CD4-positive, alpha-beta T cell treated with Interleukin-15 for 4 hours (primary cell): ENCODE results near the gene ZNF366.

Experiments
- DNase-seq: peaks from one replicate; pipeline ENCODE4 v3.0.0-alpha.2; 2020; ENCODE audit warnings: low spot score

The ZNF366 gene

GRCh38 chr5:72489536-72489935 is 17.7 kb downstream of the ZNF366 start:
- DNase-seq, result no peak

- DNase-seq, result no peak
Measured at GRCh38 chr5:72488756-72489155, 18.5 kb downstream of the ZNF366 start.

- no peak for DNase-seq
Measured at GRCh38 chr5:72487177-72487576, 20.0 kb downstream of the ZNF366 start.

- DNase-seq, result no peak
Measured at GRCh38 chr5:72486371-72486770, 20.8 kb downstream of the ZNF366 start.

GRCh38 chr5:72485430-72485974 is 21.7 kb downstream of the ZNF366 start:
- no peak for DNase-seq

- no peak for DNase-seq
Measured at GRCh38 chr5:72482046-72482445, 25.2 kb downstream of the ZNF366 start.

GRCh38 chr5:72480841-72481240 is 26.4 kb downstream of the ZNF366 start:
- no peak for DNase-seq

- no peak for DNase-seq
Measured at GRCh38 chr5:72479921-72480320, 27.3 kb downstream of the ZNF366 start.

- DNase-seq, result no peak
Measured at GRCh38 chr5:72478684-72479083, 28.5 kb downstream of the ZNF366 start.

- no peak for DNase-seq
Measured at GRCh38 chr5:72478276-72478675, 28.9 kb downstream of the ZNF366 start.

GRCh38 chr5:72477644-72478043 is 29.6 kb downstream of the ZNF366 start:
- DNase-seq, result no peak

GRCh38 chr5:72477176-72477575 is 30.0 kb downstream of the ZNF366 start:
- no peak for DNase-seq

GRCh38 chr5:72476721-72477120 is 30.5 kb downstream of the ZNF366 start:
- no peak for DNase-seq

- DNase-seq, result no peak
Measured at GRCh38 chr5:72476275-72476674, 30.9 kb downstream of the ZNF366 start.

- DNase-seq, result no peak
Measured at GRCh38 chr5:72474516-72474915, 32.7 kb downstream of the ZNF366 start.

- no peak for DNase-seq
Measured at GRCh38 chr5:72474046-72474500, 33.1 kb downstream of the ZNF366 start.

GRCh38 chr5:72472666-72473422 is 34.4 kb downstream of the ZNF366 start:
- no peak for DNase-seq

GRCh38 chr5:72472031-72472430 is 35.2 kb downstream of the ZNF366 start:
- DNase-seq, result no peak

GRCh38 chr5:72470826-72471225 is 36.4 kb downstream of the ZNF366 start:
- no peak for DNase-seq

- no peak for DNase-seq
Measured at GRCh38 chr5:72468606-72469005, 38.6 kb downstream of the ZNF366 start.

GRCh38 chr5:72468024-72468423 is 39.2 kb downstream of the ZNF366 start:
- DNase-seq, result no peak

- no peak for DNase-seq
Measured at GRCh38 chr5:72467461-72467860, 39.7 kb downstream of the ZNF366 start.

- DNase-seq, result no peak
Measured at GRCh38 chr5:72465601-72466563, 41.3 kb downstream of the ZNF366 start.
